Measurements from ENCODE around the gene CBLN4. TPM values are rescaled to one million over a fixed set of nuclear protein-coding genes. Genes with fewer than 3 reads are reported as not detected.

The CBLN4 gene
- total RNA-seq, 1 experiment from 2014 or later, result not detected

GRCh38 chr20:56002908-56003800 lies 2.2 kb downstream of the CBLN4 start:
- H3K23ac ChIP-seq (ENCODE audit: insufficient read length, low read depth, low read length), result no peak overlapping the region
- TF ChIP-seq CTCF (conservative IDR thresholded peaks at IDR 0.05), result no peak
- H2BK20ac ChIP-seq (ENCODE audit: low read depth, low read length, poor library complexity, severe bottlenecking), result no peak overlapping the region
- no peaks in the 10 kb centered on the region; the same call in 1 of the 2 replicates for H3K4me1 ChIP-seq (ENCODE audit: insufficient read depth, low read length)
- H2BK5ac ChIP-seq (ENCODE audit: insufficient read length, low read length), result no peak overlapping the region
- no peak overlapping the region for H2BK15ac ChIP-seq (ENCODE audit: low read depth, low read length)
- H3K56ac ChIP-seq (ENCODE audit: insufficient read length, low read depth, low read length), result no peak overlapping the region
- no peak overlapping the region for H4K8ac ChIP-seq (replicated peaks; ENCODE audit: insufficient read length, low read depth, low read length)
- H3K23me2 ChIP-seq (ENCODE audit: insufficient read length, low read depth, low read length, poor library complexity, severe bottlenecking), result no peaks in the 10 kb centered on the region
- no peaks in the 10 kb centered on the region for H4K20me1 ChIP-seq (ENCODE audit: control insufficient read depth, insufficient read depth, insufficient read length)
- no peak overlapping the region for H3K4ac ChIP-seq (ENCODE audit: low read depth, low read length)
- H3K79me1 ChIP-seq (ENCODE audit: insufficient read depth, low read depth, low read length, poor library complexity, severe bottlenecking), result no peaks in the 10 kb centered on the region
- H3K9me3 ChIP-seq (ENCODE audit: control insufficient read depth, low read depth, low read length), result peaks cover 23% of the 10 kb centered on the region
- no peak overlapping the region for H2AFZ ChIP-seq (ENCODE audit: low read length)
- no peak overlapping the region for H2AK5ac ChIP-seq (ENCODE audit: insufficient read length, low read length)
- H3K9ac ChIP-seq (ENCODE audit: extremely low read depth, insufficient read length, low read length), result no peak overlapping the region
- Mint-ChIP-seq H3K4me1 (no peaks in the 10 kb centered on the region), H3K9me3 (peaks cover 75 to 84% of the 10 kb centered on the region in 2 experiments), H3K27me3 (ENCODE audit: low read depth) (no peaks in the 10 kb centered on the region), H3K36me3 (ENCODE audit: insufficient read depth in 1 of 3, low read depth in 3 of 3) (peaks cover 10 to 18% (median 14%) of the 10 kb centered on the region in 3 experiments), H3K4me3 (no peak overlapping the region), H3K27ac (no peak overlapping the region)
- DNase-seq, result peak; percentile 24
- peak overlapping the region; percentile 55 for H3K4me2 ChIP-seq (ENCODE audit: insufficient read depth, insufficient read length, low read length)
- no peak overlapping the region for H3K18ac ChIP-seq (ENCODE audit: insufficient read length, low read depth, low read length)
- H3K79me2 ChIP-seq (ENCODE audit: insufficient read depth, low read length), result no peaks in the 10 kb centered on the region
- no peak overlapping the region for H3K27ac ChIP-seq (ENCODE audit: insufficient read length, low read depth, low read length)
- no peak overlapping the region for H4K5ac ChIP-seq (ENCODE audit: insufficient read length, low read depth, low read length)
- H3T11ph ChIP-seq (ENCODE audit: low read length), result no peak overlapping the region
- WGBS (ENCODE audit: extremely low coverage, insufficient read length, low lambda C conversion rate), result no CpG with 5 or more reads among the region's 38 CpGs
- no peak overlapping the region for H2BK120ac ChIP-seq (ENCODE audit: low read depth, low read length, poor library complexity, severe bottlenecking)
- H4K91ac ChIP-seq (ENCODE audit: insufficient read length, low read depth, low read length), result no peak overlapping the region
- H2BK12ac ChIP-seq (ENCODE audit: insufficient read length, low read depth, low read length), result no peak overlapping the region
- H3K27me3 ChIP-seq (ENCODE audit: insufficient read depth, low read length), result peaks cover 30% of the 10 kb centered on the region; the same call in 1 of the 2 replicates
- no peak overlapping the region for H3K14ac ChIP-seq (ENCODE audit: insufficient read depth, low read length)

Data from H9 (cell line).